Caco-2 (cell line): Measurements from ENCODE around the gene FAM20B. TPM values are rescaled to one million over a fixed set of nuclear protein-coding genes. Genes with fewer than 3 reads are reported as not detected.

Source experiments
- BruUV-seq: library from RNA; stranded (reverse); fragments of 400-500 nt; replicated peaks from 2 replicates; lab custom pipeline; 2021; lab: Mats Ljungman, UMichigan
- CTCF ChIA-PET: fragments of 300-600 bp; sonication (Branson Sonifier 250); formaldehyde crosslinking; loops from one replicate; lab custom pipeline; 2022; ENCODE audit warnings: antibody characterized with exemption; lab: Charles Lee
- POLR2A ChIA-PET: fragments of 300-600 bp; sonication (Branson Sonifier 250); formaldehyde crosslinking; loops from one replicate; lab custom pipeline; 2022; ENCODE audit warnings: antibody characterized with exemption; lab: Charles Lee
- DNase-seq, 2 experiments: peaks; one replicate each; pipeline versions ENCODE4 v3.0.0 to v3.0.0-alpha.2; 2020 to 2022
- H3K27me3 ChIP-seq: replicated peaks from 2 replicates; pipeline ENCODE4 v1.6.0; 2011; ENCODE audit warnings: low read length; ENCODE audit not compliant: control insufficient read depth, insufficient read depth
- H3K36me3 ChIP-seq: 2 replicates; pipeline ENCODE4 v1.5.1; 2011; ENCODE audit warnings: low read length; ENCODE audit not compliant: control insufficient read depth, insufficient read depth
- H3K4me1 ChIP-seq: fragments of 250-450 bp; sonication (Bioruptor Pico); 2 replicates; pipeline ENCODE4 v1.5.1; 2020; ENCODE audit warnings: mild to moderate bottlenecking
- H3K4me3 ChIP-seq: 2 replicates; pipeline ENCODE4 v1.5.1; 2011; ENCODE audit warnings: low read depth, mild to moderate bottlenecking, control low read depth, low read length
- H3K9me3 ChIP-seq: fragments of 250-450 bp; sonication (Bioruptor Pico); 2 replicates; pipeline ENCODE4 v1.5.1; 2020; ENCODE audit warnings: mild to moderate bottlenecking, moderate library complexity
- H3K27ac Mint-ChIP-seq: one replicate; pipeline ENCODE4 v1.8.0; 2022; ENCODE audit warnings: mixed read lengths; ENCODE audit not compliant: unreplicated experiment
- H3K27me3 Mint-ChIP-seq: one replicate; pipeline ENCODE4 v1.8.0; 2022; ENCODE audit warnings: mixed read lengths; ENCODE audit not compliant: insufficient read depth, unreplicated experiment
- H3K36me3 Mint-ChIP-seq: one replicate; pipeline ENCODE4 v1.8.0; 2022; ENCODE audit warnings: mild to moderate bottlenecking, mixed read lengths; ENCODE audit not compliant: insufficient read depth, unreplicated experiment
- H3K4me1 Mint-ChIP-seq: one replicate; pipeline ENCODE4 v1.8.0; 2022; ENCODE audit warnings: low read depth, mixed read lengths; ENCODE audit not compliant: unreplicated experiment
- H3K4me3 Mint-ChIP-seq: one replicate; pipeline ENCODE4 v1.8.0; 2022; ENCODE audit warnings: mild to moderate bottlenecking, moderate library complexity, mixed read lengths; ENCODE audit not compliant: unreplicated experiment
- H3K9me3 Mint-ChIP-seq: one replicate; pipeline ENCODE4 v1.8.0; 2022; ENCODE audit warnings: mixed read lengths; ENCODE audit not compliant: unreplicated experiment
- CTCF ChIP-seq, 2 experiments: fragments of 200-600 bp in 1 of 2; IDR thresholded peaks; 1 replicate in 1 of 2; 2 replicates in 1 of 2; pipeline versions ENCODE4 v1.5.1 to v1.8.0; 2011 to 2022; ENCODE audit warnings: antibody characterized with exemption in 1 of 2, control low read depth in 1 of 2, inconsistent platforms in 1 of 2, low read depth in 1 of 2, low read length in 1 of 2, mild to moderate bottlenecking in 1 of 2, moderate library complexity in 1 of 2; ENCODE audit not compliant: insufficient read depth in 1 of 2, severe bottlenecking in 1 of 2, unreplicated experiment in 1 of 2
- intact Hi-C: fragments of 100-400 bp; cut with micrococcal nuclease; formaldehyde crosslinking; loops from one replicate; pipeline ENCODE4 v1.10.0; 2022; ENCODE audit not compliant: unreplicated experiment
- total RNA-seq: library from RNA; stranded (reverse); gene quantifications from 2 replicates; pipeline ENCODE4 v1.2.3, GENCODE V29; 2022

Gene FAM20B
- total RNA-seq, 1 experiment from 2014 or later: 24.5 TPM

GRCh38 chr1:179099891-179100290 lies 74.2 kb downstream of the FAM20B start:
- BruUV-seq: no TSS peak
- Mint-ChIP-seq H3K9me3 (no peaks in the 10 kb centered on the region), H3K27ac (no peak overlapping the region), H3K27me3 (no peaks in the 10 kb centered on the region), H3K4me3 (no peak overlapping the region), H3K4me1 (peaks cover 5% of the 10 kb centered on the region), H3K36me3 (peaks cover 48% of the 10 kb centered on the region)
- TF ChIP-seq CTCF (IDR thresholded peaks at IDR 0.05; ENCODE audit: insufficient read depth in 1 of 2, low read depth in 1 of 2, low read length in 1 of 2, severe bottlenecking in 1 of 2, unreplicated experiment in 1 of 2): no peak
- intact Hi-C loops: no loop called here
- no peak for DNase-seq
- CTCF ChIA-PET: no interaction called here
- no peaks in the 10 kb centered on the region for H3K27me3 ChIP-seq
- POLR2A ChIA-PET: no interaction called here
- H3K4me1 ChIP-seq: no peaks in the 10 kb centered on the region
- 0 out of 2 replicates have a peak, but pooled peaks cover 1% of the 10 kb centered on the region for H3K36me3 ChIP-seq
- H3K4me3 ChIP-seq: no peak overlapping the region
- H3K9me3 ChIP-seq: no peaks in the 10 kb centered on the region

GRCh38 chr1:179101566-179101965 lies 75.9 kb downstream of the FAM20B start:
- no peak overlapping the region for H3K4me3 Mint-ChIP-seq
- BruUV-seq: no TSS peak
- intact Hi-C loops: no loop called here
- no peak overlapping the region for H3K27ac Mint-ChIP-seq
- ChIA-PET POLR2A (no interaction called here), CTCF (no interaction called here)
- no peaks in the 10 kb centered on the region for H3K9me3 Mint-ChIP-seq
- H3K36me3 ChIP-seq: 0 out of 2 replicates have a peak, but pooled peaks cover 1% of the 10 kb centered on the region
- no peaks in the 10 kb centered on the region for H3K27me3 Mint-ChIP-seq
- no peak for TF ChIP-seq CTCF (IDR thresholded peaks at IDR 0.05; ENCODE audit: insufficient read depth in 1 of 2, low read depth in 1 of 2, low read length in 1 of 2, severe bottlenecking in 1 of 2, unreplicated experiment in 1 of 2)
- H3K9me3 ChIP-seq: no peaks in the 10 kb centered on the region
- H3K4me3 ChIP-seq: no peak overlapping the region
- no peaks in the 10 kb centered on the region for H3K27me3 ChIP-seq
- no peaks in the 10 kb centered on the region for H3K4me1 ChIP-seq
- peaks cover 5% of the 10 kb centered on the region for H3K4me1 Mint-ChIP-seq
- DNase-seq: no peak
- peaks cover 37% of the 10 kb centered on the region for H3K36me3 Mint-ChIP-seq

GRCh38 chr1:179103999-179104398 lies 78.3 kb downstream of the FAM20B start:
- Mint-ChIP-seq H3K36me3 (peaks cover 45% of the 10 kb centered on the region), H3K27ac (no peak overlapping the region), H3K27me3 (no peaks in the 10 kb centered on the region), H3K9me3 (no peaks in the 10 kb centered on the region), H3K4me3 (no peak overlapping the region), H3K4me1 (peaks cover 5% of the 10 kb centered on the region)
- Histone ChIP-seq H3K27me3 (no peaks in the 10 kb centered on the region), H3K36me3 (0 out of 2 replicates have a peak, but pooled peaks cover 6% of the 10 kb centered on the region), H3K4me1 (no peaks in the 10 kb centered on the region), H3K4me3 (no peak overlapping the region), H3K9me3 (no peaks in the 10 kb centered on the region)
- DNase-seq: no peak
- no peak for TF ChIP-seq CTCF (IDR thresholded peaks at IDR 0.05; ENCODE audit: insufficient read depth in 1 of 2, low read depth in 1 of 2, low read length in 1 of 2, severe bottlenecking in 1 of 2, unreplicated experiment in 1 of 2)
- intact Hi-C loops: no loop called here
- ChIA-PET POLR2A (no interaction called here), CTCF (no interaction called here)
- BruUV-seq: no TSS peak
